Measurements from ENCODE around the gene SMAD4. TPM values are rescaled to one million over a fixed set of nuclear protein-coding genes. Genes with fewer than 3 reads are reported as not detected.

SMAD4 gene
- total and polyA plus RNA-seq, 4 donors: 9.3 to 65.3 (median 29.1) TPM

- 97% methylated on average over 2 of the region's 2 CpGs for WGBS
- TF ChIP-seq HNF4A (conservative IDR thresholded peaks at IDR 0.05): no peak
- no peak for TF ChIP-seq FOXA1 (IDR thresholded peaks at IDR 0.05)
- no peak for TF ChIP-seq YY1 (IDR thresholded peaks at IDR 0.05)
- no peak for TF ChIP-seq SP1 (IDR thresholded peaks at IDR 0.05)
These were observed 19.1 kb downstream of the SMAD4 start for GRCh38 chr18:51049137-51049536.

GRCh38 chr18:51051105-51051712 is 21.2 kb downstream of the SMAD4 start:
- 46% methylated on average over 2 of the region's 2 CpGs for WGBS
- no peaks in the 10 kb centered on the region for H3K27me3 ChIP-seq (ENCODE audit: control insufficient read depth in 4 of 4, insufficient read depth in 4 of 4, low read length in 3 of 4)
- TF ChIP-seq CTCF (IDR thresholded peaks at IDR 0.05; ENCODE audit: low read depth, low read length, missing input control): peak; percentile 74
- TF ChIP-seq GABPA (IDR thresholded peaks at IDR 0.05 in 1 of 2, conservative IDR thresholded peaks at IDR 0.05 in 1 of 2): no peak
- peak; percentile 88 to 91 for TF ChIP-seq RAD21 (IDR thresholded peaks at IDR 0.05)
- no peak overlapping the region for H3K27ac ChIP-seq (ENCODE audit: low read depth in 1 of 2, low read length in 2 of 2)
- no peaks in the 10 kb centered on the region for H3K9me3 ChIP-seq (ENCODE audit: control insufficient read depth in 4 of 4, low read length in 3 of 4)
- H3K4me1 ChIP-seq (ENCODE audit: control insufficient read depth in 4 of 4, insufficient read depth in 4 of 4, low read length in 3 of 4): peaks cover 0 to 4% (median 0%) of the 10 kb centered on the region in 4 donors
- H3K36me3 ChIP-seq (ENCODE audit: control insufficient read depth in 4 of 4, insufficient read depth in 3 of 4, low read depth in 1 of 4, low read length in 3 of 4): peaks cover 0 to 25% (median 13%) of the 10 kb centered on the region in 4 donors
- no peak for DNase-seq (ENCODE audit: low spot score)
- no peak overlapping the region for H3K9ac ChIP-seq (ENCODE audit: low read depth in 1 of 2, low read length in 2 of 2)
- H3K4me3 ChIP-seq (ENCODE audit: low read depth in 1 of 3, low read length in 3 of 3): no peak overlapping the region

More at GRCh38 chr18:51049137-51049536, 19.1 kb downstream of the SMAD4 start:
- Histone ChIP-seq H3K9me3 (ENCODE audit: control insufficient read depth in 4 of 4, low read length in 3 of 4) (no peaks in the 10 kb centered on the region), H3K36me3 (ENCODE audit: control insufficient read depth in 4 of 4, insufficient read depth in 3 of 4, low read depth in 1 of 4, low read length in 3 of 4) (peaks cover 0 to 9% (median 6%) of the 10 kb centered on the region in 4 donors), H3K27ac (ENCODE audit: low read depth in 1 of 2, low read length in 2 of 2) (no peak overlapping the region), H3K27me3 (ENCODE audit: control insufficient read depth in 4 of 4, insufficient read depth in 4 of 4, low read length in 3 of 4) (no peaks in the 10 kb centered on the region), H3K4me3 (ENCODE audit: low read depth in 1 of 3, low read length in 3 of 3) (no peak overlapping the region), H3K9ac (ENCODE audit: low read depth in 1 of 2, low read length in 2 of 2) (no peak overlapping the region), H3K4me1 (ENCODE audit: control insufficient read depth in 4 of 4, insufficient read depth in 4 of 4, low read length in 3 of 4) (peaks cover 4 to 24% (median 15%) of the 10 kb centered on the region in 4 donors)
- no peak for DNase-seq (ENCODE audit: low spot score)

GRCh38 chr18:51053814-51054213 is 23.8 kb downstream of the SMAD4 start:
- Histone ChIP-seq H3K4me3 (ENCODE audit: low read depth in 1 of 3, low read length in 3 of 3) (no peak overlapping the region), H3K27ac (ENCODE audit: low read depth in 1 of 2, low read length in 2 of 2) (no peak overlapping the region), H3K27me3 (ENCODE audit: control insufficient read depth in 4 of 4, insufficient read depth in 4 of 4, low read length in 3 of 4) (no peaks in the 10 kb centered on the region), H3K4me1 (ENCODE audit: control insufficient read depth in 4 of 4, insufficient read depth in 4 of 4, low read length in 3 of 4) (no peaks in the 10 kb centered on the region), H3K36me3 (ENCODE audit: control insufficient read depth in 4 of 4, insufficient read depth in 3 of 4, low read depth in 1 of 4, low read length in 3 of 4) (peaks cover 4 to 34% (median 16%) of the 10 kb centered on the region in 4 donors), H3K9ac (ENCODE audit: low read depth in 1 of 2, low read length in 2 of 2) (no peak overlapping the region), H3K9me3 (ENCODE audit: control insufficient read depth in 4 of 4, low read length in 3 of 4) (no peaks in the 10 kb centered on the region)
- no peak for DNase-seq (ENCODE audit: low spot score)
- TF ChIP-seq RXRA (IDR thresholded peaks at IDR 0.05) (no peak), REST (IDR thresholded peaks at IDR 0.05) (no peak), NR2F2 (IDR thresholded peaks at IDR 0.05) (no peak), ATF3 (IDR thresholded peaks at IDR 0.05) (no peak), FOXA2 (IDR thresholded peaks at IDR 0.05) (no peak), JUND (IDR thresholded peaks at IDR 0.05) (no peak), HNF4A (conservative IDR thresholded peaks at IDR 0.05) (no peak), CTCF (IDR thresholded peaks at IDR 0.05; ENCODE audit: low read depth, low read length, missing input control) (no peak), ZBTB33 (IDR thresholded peaks at IDR 0.05) (no peak), MAX (IDR thresholded peaks at IDR 0.05) (no peak), YY1 (IDR thresholded peaks at IDR 0.05) (no peak), EGR1 (IDR thresholded peaks at IDR 0.05; ENCODE audit: low read depth in 2 of 2) (no peak), SP1 (IDR thresholded peaks at IDR 0.05) (no peak), RAD21 (IDR thresholded peaks at IDR 0.05) (no peak), TAF1 (conservative IDR thresholded peaks at IDR 0.05) (no peak), FOXA1 (IDR thresholded peaks at IDR 0.05) (no peak), HNF4G (IDR thresholded peaks at IDR 0.05) (no peak)

Measured in liver (tissue), 9 donors.